HG03108 (cell line): ENCODE data around the gene MVB12B.
"Not testable (repeated sequence)": the region's sequence is repeated elsewhere in the genome, so short reads cannot be mapped to it uniquely, and the experiment has no call there.

Source experiments
- ATAC-seq: cut with Tn5 transposase; IDR thresholded peaks from one replicate; pipeline ENCODE4 v1.9.1; 2021; ENCODE audit warnings: moderate library complexity; ENCODE audit not compliant: unreplicated experiment

Gene MVB12B

DNA sequence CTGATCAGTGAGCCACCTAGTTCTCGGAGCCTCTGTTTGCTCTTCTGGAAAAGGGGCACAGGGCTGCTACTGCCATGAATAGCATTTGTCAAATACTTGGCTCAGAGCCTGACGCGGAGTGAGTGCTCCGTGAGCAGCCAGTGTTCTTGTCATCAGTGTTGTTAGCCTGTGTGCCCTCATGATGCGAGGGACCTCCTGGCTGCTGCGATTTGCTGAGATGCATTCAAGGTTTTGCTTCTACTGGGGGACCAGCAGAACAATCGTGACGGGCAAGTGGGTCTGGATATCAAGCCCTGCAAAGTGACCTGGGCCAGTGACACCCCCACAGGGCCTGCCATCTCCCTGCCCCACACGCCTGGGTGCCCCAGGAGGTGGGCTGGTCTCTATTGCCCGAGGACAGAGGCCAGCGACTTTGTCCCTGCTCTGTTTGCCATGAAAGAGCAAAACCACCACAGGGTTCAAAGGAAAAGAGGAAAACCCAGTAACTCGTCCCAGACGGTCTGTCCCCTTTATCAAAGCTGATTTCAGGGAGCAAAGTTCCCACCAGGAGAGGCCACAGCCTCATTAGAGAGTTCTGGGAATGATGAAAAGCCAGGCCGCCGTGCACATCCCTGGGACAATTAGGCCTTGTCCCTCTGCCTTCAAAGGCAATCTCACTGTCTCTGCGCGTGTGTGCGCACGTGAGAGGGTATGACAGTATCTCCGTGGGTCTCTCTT, 200.6 kb downstream of the MVB12B start:
- no peak for ATAC-seq

- ATAC-seq: no peak
These were observed 201.5 kb downstream of the MVB12B start for GRCh38 chr9:126528111-126528510.

DNA sequence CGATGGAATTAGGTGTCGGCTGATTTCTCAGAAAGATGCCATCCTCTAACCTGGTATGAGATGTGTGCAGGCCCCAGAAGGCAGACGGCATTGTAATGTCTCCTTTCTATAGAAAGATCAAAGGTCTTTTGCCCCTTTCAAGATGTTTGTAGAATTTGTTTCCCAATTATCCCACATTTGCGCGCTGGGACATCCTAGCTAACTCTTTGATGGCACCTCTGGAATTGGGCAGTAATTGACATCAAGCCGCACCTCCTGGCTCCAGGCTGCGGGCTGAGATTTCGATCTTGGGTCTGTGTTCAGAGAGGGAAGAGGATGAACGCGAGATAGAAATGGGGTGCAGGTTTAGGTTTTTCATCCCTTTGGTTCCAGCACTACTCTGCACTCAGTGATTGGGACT, 202.3 kb downstream of the MVB12B start:
- ATAC-seq: no peak

- no peak for ATAC-seq
These were observed 204.5 kb downstream of the MVB12B start for GRCh38 chr9:126531035-126531571.

- no peak for ATAC-seq
These were observed 205.0 kb downstream of the MVB12B start for GRCh38 chr9:126531591-126531990.

DNA sequence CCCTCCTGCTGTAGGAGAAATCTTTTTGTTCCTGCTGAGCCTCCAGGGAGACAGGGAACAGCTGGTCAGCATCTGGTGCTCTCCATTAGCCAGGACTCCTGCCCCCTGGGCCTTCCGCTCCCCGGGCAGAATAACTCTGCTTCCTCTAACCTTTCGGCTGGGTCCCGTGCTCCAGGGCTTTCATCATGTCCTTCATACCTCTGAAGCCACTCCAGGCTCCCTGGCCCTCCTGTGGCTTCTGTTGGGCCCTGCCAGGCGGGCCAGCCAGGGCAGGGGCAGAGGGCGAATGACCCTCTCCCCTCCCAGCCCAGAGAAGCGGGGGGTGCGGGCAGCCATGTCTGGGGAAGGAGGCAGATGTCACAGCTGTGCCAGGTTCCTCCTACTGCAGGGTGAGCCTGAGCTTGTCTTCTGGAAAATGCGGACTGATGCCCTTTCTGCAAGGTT, 205.4 kb downstream of the MVB12B start:
- no peak for ATAC-seq

GRCh38 chr9:126532489-126532888, 205.9 kb downstream of the MVB12B start:
- ATAC-seq: no peak

DNA sequence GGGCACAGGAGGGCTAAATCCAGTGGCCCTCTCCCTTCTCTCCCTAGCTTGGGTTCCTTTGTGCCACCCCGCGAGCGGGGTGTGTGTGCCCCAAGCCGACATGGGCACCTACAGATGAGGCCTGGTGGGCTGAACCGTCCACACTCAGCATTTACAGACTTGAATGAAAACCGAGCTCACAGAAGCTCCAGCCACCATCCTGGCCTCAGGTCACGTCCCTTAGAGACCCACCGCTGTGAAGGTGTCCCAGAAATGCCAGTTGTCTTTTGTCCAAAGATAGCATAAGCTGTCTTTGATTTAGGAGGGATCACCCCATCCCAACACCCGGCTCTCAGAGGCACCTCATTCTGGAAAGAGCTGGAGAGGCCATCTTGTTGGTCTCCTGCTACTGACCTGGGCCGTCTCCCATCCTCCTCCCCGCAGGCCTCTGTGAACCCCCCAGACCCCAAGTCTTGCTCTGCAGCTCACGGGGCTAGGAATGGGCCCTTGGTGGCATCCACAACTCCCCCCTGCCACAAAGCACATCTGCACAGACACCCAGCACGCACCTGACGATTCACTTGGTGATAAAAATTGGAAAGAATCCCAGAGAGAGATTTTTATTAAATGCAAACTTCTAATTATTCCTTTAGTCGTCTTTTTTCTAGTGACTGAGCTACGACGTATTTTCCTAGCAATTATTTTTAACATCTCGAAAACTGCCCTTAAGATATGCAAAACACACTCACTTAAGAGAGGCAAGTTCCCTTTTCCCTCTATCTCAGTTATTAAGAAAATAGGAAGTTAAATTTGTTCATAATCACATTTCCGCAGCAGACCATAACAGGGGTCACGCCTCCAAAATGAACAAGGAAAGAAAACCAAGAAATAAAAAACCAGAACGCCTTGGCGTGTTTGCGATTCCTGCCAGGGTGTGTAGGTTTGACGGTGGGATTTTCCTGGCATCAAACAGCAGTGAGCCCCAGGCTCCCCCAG, 206.6 kb downstream of the MVB12B start:
- no peak for ATAC-seq

DNA sequence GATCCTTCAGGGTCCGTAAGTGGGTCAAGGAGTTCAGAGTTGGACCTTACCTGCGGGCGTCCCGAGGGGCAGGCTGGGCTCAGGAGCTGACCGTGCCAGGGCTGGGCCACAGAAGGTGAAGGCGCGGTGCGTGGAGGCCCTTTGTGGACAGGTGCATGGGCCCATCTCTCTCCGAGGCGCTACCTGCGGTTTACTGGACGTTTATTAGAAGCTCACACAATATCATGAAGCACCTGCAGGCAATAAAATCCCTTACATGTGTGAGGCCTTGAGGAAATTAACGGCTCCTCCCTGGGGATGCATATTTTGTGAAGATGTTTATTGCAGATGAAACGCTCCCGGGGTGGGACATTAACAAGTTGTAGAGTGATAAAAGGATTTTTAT, 207.3 kb downstream of the MVB12B start:
- no peak for ATAC-seq

DNA sequence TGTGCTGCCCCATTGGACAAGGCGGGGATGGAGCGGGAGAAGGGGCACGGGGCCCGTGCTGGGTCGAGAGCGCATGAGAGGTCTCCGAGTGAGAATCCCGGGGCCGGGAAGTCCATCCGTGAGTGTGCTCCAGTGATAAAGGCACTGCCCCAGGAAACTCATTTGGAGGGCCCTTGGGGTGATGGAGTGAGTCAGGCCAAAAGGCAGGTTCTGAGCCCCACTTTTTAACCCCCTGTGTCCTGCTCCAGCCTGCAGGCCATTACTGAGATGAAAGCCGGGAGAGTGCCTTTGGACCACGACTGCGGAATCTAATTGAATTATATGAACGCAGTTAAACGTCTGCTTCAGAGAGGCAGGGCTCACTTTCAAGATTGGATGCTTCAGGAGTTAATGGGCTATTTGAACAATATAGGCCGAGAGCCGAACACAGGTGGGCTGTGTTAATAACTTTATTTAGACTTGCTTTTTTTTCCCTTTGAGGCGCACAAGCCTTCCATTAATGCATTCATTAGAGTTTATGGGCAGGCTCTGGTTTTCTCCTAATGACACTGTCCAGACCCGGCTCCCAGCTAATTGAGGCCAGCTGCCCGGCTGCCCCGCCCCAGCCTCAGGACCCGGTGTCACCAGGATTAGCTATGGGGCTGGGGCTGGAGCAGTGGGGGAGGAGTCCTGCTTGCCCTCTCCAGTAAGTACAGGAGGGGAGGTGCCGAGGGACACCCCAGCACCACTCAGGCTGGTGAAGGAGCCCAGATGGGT, 208.0 kb downstream of the MVB12B start:
- no peak for ATAC-seq

DNA sequence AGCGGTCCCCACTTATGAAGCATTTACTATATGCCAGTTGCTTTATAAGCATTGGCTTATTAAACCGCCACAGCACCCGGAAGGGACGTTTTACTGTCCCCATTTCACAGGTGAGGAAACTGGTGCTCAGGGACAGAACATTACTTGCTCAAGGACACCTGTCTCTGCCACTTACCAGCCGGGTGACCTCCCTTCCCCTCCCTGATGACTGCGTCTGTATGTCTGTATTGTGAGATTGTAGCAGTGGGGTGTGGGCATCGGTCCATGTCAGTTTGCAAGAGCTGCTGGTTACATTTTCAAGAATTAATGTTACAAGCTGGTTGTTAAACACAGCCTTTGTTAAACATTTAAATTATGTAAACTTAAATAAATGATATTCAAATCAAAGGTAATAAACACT, 209.5 kb downstream of the MVB12B start:
- ATAC-seq: no peak

- no peak for ATAC-seq
These were observed 210.3 kb downstream of the MVB12B start for GRCh38 chr9:126536841-126537465.

GRCh38 chr9:126538550-126538949, 211.9 kb downstream of the MVB12B start:
- no peak for ATAC-seq

DNA sequence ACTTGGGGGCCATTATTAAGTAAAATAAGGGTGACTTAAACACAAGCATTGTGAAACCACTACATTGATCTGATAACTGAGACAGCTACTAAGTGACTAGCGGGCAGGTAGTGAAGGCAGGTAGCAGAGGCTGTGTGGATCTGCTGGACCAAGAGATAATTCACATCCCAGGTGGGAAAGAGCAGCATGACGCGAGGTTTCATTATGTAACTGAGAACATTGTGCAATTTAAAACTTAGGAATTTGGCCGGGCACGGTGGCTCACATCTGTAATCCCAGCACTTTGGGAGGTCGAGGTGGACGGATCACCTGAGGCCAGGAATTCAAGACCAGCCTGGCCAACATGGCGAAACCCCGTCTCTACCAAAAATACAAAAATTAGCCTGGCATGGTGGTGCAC, 213.8 kb downstream of the MVB12B start:
- ATAC-seq: not testable (repeated sequence)

GRCh38 chr9:126543490-126543889, 216.9 kb downstream of the MVB12B start:
- ATAC-seq: no peak

DNA sequence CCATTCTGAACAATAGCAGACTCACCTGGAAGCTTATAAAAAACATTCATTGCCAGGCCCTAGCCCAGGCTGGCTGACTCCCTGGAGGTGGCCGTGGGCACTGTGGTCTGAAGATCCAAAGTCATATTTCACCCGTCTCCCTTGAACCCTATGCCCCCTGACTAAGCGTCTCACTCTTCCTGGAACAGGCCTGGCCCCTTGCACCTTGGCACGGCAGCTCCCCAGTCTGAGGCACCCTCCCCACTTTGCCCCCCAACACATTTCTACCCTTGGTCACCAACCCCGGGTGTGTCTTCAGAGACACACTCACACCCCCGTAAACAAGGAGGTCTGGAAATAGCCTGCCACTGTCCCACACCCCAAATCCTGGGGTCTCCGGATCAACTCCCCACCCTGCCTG, 218.5 kb downstream of the MVB12B start:
- no peak for ATAC-seq

GRCh38 chr9:126546036-126546435, 219.4 kb downstream of the MVB12B start:
- ATAC-seq: no peak

DNA sequence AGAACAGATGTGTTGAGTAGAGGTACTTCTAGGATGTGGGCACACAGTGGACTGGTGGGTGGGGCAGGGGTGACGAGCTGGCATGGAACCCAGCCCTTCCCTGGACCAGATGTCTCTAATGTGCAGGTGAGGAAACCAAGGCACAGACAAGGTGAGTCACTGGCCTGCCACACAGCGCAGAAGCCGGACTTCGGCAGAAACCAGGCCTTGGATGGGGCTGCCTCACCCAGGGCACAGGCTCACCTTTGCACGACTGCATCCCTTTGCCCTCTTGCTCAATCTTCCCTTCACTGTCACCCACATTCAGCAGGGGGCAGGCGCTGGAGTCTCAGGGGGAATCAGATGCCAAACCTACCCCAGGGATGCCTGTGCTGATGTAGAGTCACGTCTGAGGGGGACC, 221.7 kb downstream of the MVB12B start:
- ATAC-seq: no peak

GRCh38 chr9:126549246-126550006, 222.8 kb downstream of the MVB12B start:
- no peak for ATAC-seq

DNA sequence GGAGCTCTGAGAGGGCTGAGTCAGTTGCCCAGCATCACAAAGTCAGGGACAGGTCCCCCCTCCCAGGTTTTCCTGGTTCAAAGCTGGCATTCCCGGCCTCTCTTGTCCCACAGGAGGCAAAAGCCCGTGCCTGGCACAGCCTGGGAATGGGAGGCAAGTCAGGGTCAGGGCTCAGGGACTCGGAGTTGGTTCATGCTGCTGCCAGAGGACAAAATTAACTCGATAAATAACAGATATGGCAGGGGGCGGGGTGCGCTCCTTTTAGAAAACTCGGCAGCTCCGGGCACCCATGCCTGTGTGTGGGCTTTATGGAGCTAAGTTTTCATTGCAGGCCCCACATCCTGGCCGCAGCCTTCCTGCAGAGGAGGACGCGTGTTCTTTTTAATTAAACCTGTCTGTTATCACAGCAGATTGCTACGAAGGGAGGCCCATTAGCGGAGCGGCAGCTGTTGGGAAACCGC, 224.3 kb downstream of the MVB12B start:
- ATAC-seq: no peak
